ENCODE data around the gene ANKRD40. TPM values are rescaled to one million over a fixed set of nuclear protein-coding genes. Genes with fewer than 3 reads are reported as not detected.
A peak's percentile ranks its signal among the peaks of the same experiment; 100 is the strongest.

ANKRD40 gene
- total and polyA plus RNA-seq, 4 donors: 6.2 to 15.1 (median 9.7) TPM

DNA sequence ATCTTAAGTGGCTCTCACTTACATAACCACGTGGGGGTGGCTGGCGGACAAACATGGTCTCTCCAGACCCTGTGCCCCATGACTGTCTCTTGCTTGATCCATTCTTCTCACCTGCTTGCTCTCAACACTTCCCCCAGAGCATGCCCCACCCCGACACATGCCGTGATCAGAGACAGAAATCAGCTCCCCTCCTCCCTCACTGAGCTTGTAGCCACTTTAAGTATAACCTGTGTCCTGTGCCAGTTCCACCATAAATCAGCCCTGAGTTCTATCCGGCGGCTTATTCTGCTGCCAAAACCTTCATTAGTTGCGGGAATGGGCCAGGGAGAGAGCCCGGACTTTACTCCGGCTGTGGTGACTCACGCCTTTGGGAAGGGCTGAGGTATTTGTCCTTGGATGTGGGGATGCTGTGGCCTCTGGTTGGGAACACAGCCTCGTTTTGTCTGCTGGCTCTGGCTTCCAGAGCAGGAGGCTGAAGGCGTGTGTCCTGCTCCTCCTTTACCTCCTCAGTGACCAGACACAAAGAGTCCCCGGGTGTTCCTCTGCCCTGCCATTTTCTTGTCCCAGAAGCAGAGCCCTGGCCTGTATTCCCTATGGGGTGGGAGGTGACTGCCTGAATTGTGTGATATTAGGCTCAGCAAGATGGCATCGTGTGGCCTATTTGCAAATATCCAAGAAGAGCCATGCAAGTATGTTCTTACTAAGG, 21.1 kb downstream of the ANKRD40 start (continued):
- TF ChIP-seq, protein P1, sequence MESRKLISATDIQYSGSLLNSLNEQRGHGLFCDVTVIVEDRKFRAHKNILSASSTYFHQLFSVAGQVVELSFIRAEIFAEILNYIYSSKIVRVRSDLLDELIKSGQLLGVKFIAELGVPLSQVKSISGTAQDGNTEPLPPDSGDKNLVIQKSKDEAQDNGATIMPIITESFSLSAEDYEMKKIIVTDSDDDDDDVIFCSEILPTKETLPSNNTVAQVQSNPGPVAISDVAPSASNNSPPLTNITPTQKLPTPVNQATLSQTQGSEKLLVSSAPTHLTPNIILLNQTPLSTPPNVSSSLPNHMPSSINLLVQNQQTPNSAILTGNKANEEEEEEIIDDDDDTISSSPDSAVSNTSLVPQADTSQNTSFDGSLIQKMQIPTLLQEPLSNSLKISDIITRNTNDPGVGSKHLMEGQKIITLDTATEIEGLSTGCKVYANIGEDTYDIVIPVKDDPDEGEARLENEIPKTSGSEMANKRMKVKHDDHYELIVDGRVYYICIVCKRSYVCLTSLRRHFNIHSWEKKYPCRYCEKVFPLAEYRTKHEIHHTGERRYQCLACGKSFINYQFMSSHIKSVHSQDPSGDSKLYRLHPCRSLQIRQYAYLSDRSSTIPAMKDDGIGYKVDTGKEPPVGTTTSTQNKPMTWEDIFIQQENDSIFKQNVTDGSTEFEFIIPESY (IDR thresholded peaks at IDR 0.05): peak; percentile 80
- TF ChIP-seq TAF1 (conservative IDR thresholded peaks at IDR 0.05): no peak

DNA sequence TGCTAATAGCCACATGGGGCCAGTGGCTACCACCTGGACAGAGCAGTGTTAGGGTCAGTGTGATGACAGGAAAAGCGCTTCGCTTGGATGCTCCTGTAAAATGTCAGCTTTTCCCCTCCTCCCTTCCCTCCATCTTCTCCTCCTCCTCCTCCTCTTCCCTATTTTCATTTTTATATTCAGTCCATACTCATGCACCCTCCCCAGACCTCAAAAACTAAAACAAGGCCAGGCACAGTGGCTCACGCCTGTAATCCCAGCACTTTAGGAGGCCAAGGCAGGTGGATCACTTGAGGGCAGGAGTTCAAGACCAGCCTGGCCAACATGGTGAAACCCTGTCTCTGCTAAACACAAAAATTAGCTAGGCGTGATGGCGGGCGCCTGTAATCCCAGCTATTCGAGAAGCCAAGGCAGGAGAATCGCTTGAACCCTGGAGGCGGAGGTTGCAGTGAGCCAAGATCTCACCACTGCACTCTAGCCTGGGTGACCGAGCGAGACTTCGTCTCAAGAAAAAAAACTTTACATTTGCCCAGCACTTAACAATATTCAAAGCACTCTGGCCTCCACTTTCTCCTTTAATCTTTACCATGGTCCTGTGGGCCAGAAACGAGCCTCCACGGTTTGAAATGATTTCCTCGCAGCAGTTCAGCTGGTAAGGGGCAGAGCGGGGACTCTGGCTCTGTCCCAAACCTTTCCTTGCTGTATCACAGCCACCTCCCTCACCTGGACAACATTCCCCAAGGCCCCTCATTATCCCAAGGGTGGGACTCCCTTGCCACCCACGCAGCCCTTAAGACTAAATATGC, 21.8 kb downstream of the ANKRD40 start:
- H3K27ac ChIP-seq (ENCODE audit: low read depth in 1 of 2, low read length in 2 of 2): peak overlapping the region; percentile 85 to 94
- WGBS: 86% methylated on average over 17 of the region's 17 CpGs

More for the DNA sequence above, 21.8 kb downstream of the ANKRD40 start:
- H3K9me3 ChIP-seq (ENCODE audit: control insufficient read depth in 4 of 4, low read length in 3 of 4): no peaks in the 10 kb centered on the region
- no peaks in the 10 kb centered on the region for H3K27me3 ChIP-seq (ENCODE audit: control insufficient read depth in 4 of 4, insufficient read depth in 4 of 4, low read length in 3 of 4)
- H3K4me3 ChIP-seq (ENCODE audit: low read depth in 1 of 3, low read length in 3 of 3): no peak overlapping the region
- H3K9ac ChIP-seq (ENCODE audit: low read depth in 1 of 2, low read length in 2 of 2): peak overlapping the region; percentile 12 to 15
- TF ChIP-seq SP1 (IDR thresholded peaks at IDR 0.05): no peak
- TF ChIP-seq GABPA (IDR thresholded peaks at IDR 0.05 in 1 of 2, conservative IDR thresholded peaks at IDR 0.05 in 1 of 2): no peak
- TF ChIP-seq TAF1 (conservative IDR thresholded peaks at IDR 0.05): no peak
- TF ChIP-seq, protein P2, sequence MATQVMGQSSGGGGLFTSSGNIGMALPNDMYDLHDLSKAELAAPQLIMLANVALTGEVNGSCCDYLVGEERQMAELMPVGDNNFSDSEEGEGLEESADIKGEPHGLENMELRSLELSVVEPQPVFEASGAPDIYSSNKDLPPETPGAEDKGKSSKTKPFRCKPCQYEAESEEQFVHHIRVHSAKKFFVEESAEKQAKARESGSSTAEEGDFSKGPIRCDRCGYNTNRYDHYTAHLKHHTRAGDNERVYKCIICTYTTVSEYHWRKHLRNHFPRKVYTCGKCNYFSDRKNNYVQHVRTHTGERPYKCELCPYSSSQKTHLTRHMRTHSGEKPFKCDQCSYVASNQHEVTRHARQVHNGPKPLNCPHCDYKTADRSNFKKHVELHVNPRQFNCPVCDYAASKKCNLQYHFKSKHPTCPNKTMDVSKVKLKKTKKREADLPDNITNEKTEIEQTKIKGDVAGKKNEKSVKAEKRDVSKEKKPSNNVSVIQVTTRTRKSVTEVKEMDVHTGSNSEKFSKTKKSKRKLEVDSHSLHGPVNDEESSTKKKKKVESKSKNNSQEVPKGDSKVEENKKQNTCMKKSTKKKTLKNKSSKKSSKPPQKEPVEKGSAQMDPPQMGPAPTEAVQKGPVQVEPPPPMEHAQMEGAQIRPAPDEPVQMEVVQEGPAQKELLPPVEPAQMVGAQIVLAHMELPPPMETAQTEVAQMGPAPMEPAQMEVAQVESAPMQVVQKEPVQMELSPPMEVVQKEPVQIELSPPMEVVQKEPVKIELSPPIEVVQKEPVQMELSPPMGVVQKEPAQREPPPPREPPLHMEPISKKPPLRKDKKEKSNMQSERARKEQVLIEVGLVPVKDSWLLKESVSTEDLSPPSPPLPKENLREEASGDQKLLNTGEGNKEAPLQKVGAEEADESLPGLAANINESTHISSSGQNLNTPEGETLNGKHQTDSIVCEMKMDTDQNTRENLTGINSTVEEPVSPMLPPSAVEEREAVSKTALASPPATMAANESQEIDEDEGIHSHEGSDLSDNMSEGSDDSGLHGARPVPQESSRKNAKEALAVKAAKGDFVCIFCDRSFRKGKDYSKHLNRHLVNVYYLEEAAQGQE (IDR thresholded peaks at IDR 0.05): no peak
- no peak for TF ChIP-seq NR2F2 (IDR thresholded peaks at IDR 0.05)
- TF ChIP-seq FOXA1 (IDR thresholded peaks at IDR 0.05): no peak
- TF ChIP-seq JUND (IDR thresholded peaks at IDR 0.05): no peak
- TF ChIP-seq HNF4G (IDR thresholded peaks at IDR 0.05): no peak
- TF ChIP-seq, protein P1 (IDR thresholded peaks at IDR 0.05): no peak
- TF ChIP-seq YY1 (IDR thresholded peaks at IDR 0.05): no peak
- no peak for TF ChIP-seq EGR1 (IDR thresholded peaks at IDR 0.05; ENCODE audit: low read depth in 2 of 2)
- TF ChIP-seq RXRA (IDR thresholded peaks at IDR 0.05): no peak
- no peak for TF ChIP-seq HNF4A (conservative IDR thresholded peaks at IDR 0.05)
- TF ChIP-seq, protein P3, sequence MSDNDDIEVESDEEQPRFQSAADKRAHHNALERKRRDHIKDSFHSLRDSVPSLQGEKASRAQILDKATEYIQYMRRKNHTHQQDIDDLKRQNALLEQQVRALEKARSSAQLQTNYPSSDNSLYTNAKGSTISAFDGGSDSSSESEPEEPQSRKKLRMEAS (IDR thresholded peaks at IDR 0.05): no peak
- TF ChIP-seq RAD21 (IDR thresholded peaks at IDR 0.05): no peak
- TF ChIP-seq, protein P4, sequence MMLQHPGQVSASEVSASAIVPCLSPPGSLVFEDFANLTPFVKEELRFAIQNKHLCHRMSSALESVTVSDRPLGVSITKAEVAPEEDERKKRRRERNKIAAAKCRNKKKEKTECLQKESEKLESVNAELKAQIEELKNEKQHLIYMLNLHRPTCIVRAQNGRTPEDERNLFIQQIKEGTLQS (IDR thresholded peaks at IDR 0.05): no peak
- TF ChIP-seq, protein P5, sequence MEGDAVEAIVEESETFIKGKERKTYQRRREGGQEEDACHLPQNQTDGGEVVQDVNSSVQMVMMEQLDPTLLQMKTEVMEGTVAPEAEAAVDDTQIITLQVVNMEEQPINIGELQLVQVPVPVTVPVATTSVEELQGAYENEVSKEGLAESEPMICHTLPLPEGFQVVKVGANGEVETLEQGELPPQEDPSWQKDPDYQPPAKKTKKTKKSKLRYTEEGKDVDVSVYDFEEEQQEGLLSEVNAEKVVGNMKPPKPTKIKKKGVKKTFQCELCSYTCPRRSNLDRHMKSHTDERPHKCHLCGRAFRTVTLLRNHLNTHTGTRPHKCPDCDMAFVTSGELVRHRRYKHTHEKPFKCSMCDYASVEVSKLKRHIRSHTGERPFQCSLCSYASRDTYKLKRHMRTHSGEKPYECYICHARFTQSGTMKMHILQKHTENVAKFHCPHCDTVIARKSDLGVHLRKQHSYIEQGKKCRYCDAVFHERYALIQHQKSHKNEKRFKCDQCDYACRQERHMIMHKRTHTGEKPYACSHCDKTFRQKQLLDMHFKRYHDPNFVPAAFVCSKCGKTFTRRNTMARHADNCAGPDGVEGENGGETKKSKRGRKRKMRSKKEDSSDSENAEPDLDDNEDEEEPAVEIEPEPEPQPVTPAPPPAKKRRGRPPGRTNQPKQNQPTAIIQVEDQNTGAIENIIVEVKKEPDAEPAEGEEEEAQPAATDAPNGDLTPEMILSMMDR (IDR thresholded peaks at IDR 0.05; ENCODE audit: low read depth, low read length, missing input control): no peak
- no peak for TF ChIP-seq FOXA2 (IDR thresholded peaks at IDR 0.05)
- DNase-seq (ENCODE audit: low spot score): no peak
- H3K36me3 ChIP-seq (ENCODE audit: control insufficient read depth in 4 of 4, insufficient read depth in 3 of 4, low read depth in 1 of 4, low read length in 3 of 4): peaks cover 0 to 4% (median 1%) of the 10 kb centered on the region in 4 donors
- H3K4me1 ChIP-seq (ENCODE audit: control insufficient read depth in 4 of 4, insufficient read depth in 4 of 4, low read length in 3 of 4): peaks cover 38 to 77% (median 66%) of the 10 kb centered on the region in 4 donors

All from liver (tissue), 9 donors.